GM19455 (cell line): ENCODE measurements around the gene PF4V1.

Experiments
- ATAC-seq: cut with Tn5 transposase; IDR thresholded peaks from one replicate; pipeline ENCODE4 v1.9.1; 2021; ENCODE audit not compliant: unreplicated experiment

Gene PF4V1

DNA sequence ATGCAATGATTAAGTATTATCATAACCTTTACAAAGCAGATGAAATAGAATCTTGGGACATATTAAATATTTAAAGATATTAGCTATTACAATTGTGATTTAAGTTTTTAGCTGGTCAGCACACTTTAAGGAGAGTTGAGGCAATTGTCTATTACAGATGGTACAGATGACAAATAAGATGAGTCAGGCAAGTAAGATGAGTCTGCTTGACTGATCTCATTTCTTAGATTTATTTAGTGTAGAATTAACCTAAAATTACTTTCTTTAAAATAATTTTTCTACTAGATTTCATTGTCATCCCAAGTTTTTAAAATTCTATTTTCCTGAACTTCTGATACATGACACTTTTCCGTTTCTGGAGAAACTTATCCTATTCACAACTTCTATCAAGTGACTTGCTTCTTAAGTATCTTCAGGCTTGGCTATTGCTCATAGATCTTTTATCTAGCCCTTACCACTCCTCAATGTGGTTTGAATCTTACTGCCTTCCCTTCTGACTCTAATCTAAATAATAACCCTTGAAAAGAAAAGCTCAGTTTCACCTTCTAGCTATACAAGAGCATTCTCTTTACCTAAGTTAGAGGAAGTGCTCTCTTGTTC is 49.0 kb downstream of the PF4V1 start:
- no peak for ATAC-seq

DNA sequence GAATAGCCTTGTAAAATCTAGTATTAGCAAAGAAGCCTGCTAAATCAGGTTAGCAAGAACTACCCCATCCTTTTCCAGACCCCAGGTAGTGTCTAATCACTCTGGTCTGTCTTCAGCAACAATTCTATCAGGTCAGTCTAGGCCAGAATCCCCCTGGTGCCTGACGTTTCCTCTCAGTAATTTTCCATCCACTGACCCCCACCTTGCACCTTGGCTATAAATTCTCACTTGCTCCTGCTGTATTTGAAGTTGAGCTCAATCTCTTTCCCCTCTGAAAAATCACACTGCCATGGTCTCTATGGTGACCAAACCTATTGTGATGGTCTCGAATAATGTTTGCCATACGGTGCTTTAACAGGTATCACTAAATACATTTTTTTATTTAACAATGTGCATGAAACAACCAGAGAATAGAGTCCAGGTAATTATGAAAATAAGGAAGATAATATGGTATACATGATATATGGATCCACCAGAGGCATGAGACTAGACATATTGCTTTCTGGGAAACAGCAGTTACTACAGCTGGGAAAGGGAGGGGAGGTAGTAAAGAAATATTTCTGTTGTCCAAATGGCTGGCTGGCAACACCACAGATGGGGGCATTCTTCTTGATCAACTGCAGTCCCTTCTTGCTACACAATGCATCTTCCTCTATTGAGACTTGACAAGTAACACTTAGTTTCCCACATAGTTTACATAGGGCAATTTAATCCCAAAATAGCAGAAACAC is 49.9 kb downstream of the PF4V1 start:
- ATAC-seq, result no peak
